ENCODE data around the gene ZCCHC12. TPM values are rescaled to one million over a fixed set of nuclear protein-coding genes. Genes with fewer than 3 reads are reported as not detected.

ZCCHC12 gene
- total RNA-seq, 3 donors from 2014 or later = 0.22 to 1.9 TPM; not detected in 1

DNA sequence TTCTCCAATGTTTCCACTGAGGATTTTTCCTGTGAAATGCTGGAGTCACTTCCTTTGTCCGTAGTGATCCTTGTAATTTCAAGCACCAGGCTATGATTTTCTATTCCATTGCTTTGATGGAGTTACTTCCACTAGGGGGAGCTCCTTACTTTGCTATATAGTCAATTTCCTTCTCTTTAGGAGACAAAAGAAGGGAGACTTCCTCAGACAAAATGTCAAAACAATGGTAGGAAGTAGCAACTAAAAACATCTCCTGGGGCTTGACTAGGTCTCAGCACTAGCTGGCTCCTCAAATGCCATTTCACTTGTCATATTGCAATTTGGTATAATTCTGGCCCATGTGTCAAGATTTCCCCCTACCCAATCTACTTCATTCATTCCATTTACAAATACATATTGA, 24.1 kb downstream of the ZCCHC12 start:
- DNase-seq (peak in 1 of 3 donors; percentile 19), ATAC-seq (peak; percentile 72)
- Histone ChIP-seq H3K36me3 (ENCODE audit: low read depth) (no peaks in the 10 kb centered on the region), H3K4me1 (ENCODE audit: low read depth) (no peaks in the 10 kb centered on the region), H3K4me3 (no peak overlapping the region), H3K9me3 (no peaks in the 10 kb centered on the region)
- TF ChIP-seq, protein P1, sequence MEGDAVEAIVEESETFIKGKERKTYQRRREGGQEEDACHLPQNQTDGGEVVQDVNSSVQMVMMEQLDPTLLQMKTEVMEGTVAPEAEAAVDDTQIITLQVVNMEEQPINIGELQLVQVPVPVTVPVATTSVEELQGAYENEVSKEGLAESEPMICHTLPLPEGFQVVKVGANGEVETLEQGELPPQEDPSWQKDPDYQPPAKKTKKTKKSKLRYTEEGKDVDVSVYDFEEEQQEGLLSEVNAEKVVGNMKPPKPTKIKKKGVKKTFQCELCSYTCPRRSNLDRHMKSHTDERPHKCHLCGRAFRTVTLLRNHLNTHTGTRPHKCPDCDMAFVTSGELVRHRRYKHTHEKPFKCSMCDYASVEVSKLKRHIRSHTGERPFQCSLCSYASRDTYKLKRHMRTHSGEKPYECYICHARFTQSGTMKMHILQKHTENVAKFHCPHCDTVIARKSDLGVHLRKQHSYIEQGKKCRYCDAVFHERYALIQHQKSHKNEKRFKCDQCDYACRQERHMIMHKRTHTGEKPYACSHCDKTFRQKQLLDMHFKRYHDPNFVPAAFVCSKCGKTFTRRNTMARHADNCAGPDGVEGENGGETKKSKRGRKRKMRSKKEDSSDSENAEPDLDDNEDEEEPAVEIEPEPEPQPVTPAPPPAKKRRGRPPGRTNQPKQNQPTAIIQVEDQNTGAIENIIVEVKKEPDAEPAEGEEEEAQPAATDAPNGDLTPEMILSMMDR (IDR thresholded peaks at IDR 0.05) = peak; percentile 9
- intact Hi-C loops (cut with DNase I, micrococcal nuclease) = loop anchor here (5.0 to 10.0 kb wide), 2 partner anchors 157 to 160 kb away; no protein-coding TSS in a partner anchor

GRCh38 chrX:118853596-118853995, 30.0 kb downstream of the ZCCHC12 start:
- no peaks in the 10 kb centered on the region for H3K9me3 ChIP-seq
- DNase-seq (no peak), ATAC-seq (no peak)
- intact Hi-C loops (cut with DNase I, micrococcal nuclease) = no loop called here
- no peaks in the 10 kb centered on the region for H3K36me3 ChIP-seq (ENCODE audit: low read depth)
- H3K4me1 ChIP-seq (ENCODE audit: low read depth) = no peaks in the 10 kb centered on the region
- H3K4me3 ChIP-seq = no peak overlapping the region
- TF ChIP-seq, protein P1 (IDR thresholded peaks at IDR 0.05) = no peak

DNA sequence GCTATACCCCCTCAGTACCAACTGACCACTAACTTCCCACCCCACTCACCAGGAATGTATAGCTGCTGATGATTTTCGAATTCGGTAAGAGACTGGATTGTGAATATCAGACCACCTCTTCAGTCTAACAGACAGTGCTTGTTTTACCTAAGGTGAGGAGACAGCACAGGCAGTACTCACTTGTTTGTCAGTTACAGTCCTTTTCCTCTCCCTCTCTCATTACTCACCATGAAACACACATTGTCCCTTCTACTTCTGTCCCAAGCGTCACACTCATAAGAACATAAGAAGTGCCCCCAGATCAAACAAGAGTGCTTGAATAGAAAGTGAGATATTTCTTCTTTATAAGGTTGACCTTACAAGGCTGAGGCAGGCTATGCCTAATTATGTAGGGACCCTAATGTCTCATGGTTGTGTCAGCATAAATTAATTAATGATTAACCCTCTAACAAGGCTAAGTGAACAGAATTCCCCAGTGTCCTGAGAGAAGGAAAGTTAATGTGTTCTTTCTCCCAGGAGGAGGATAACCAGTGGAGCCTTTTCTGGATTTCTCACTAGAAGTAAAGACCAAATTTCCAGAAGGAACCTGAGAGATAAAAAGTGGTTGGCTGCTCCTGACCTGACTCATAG, 32.2 kb downstream of the ZCCHC12 start:
- Histone ChIP-seq H3K4me3 (no peak overlapping the region), H3K9me3 (no peaks in the 10 kb centered on the region), H3K36me3 (ENCODE audit: low read depth) (no peaks in the 10 kb centered on the region), H3K4me1 (ENCODE audit: low read depth) (no peaks in the 10 kb centered on the region)
- TF ChIP-seq, protein P1 (IDR thresholded peaks at IDR 0.05) = no peak
- intact Hi-C loops (cut with DNase I, micrococcal nuclease) = no loop called here
- no peak for ATAC-seq
- no peak for DNase-seq

- H3K36me3 ChIP-seq (ENCODE audit: low read depth) = no peaks in the 10 kb centered on the region
- no peak for DNase-seq
- TF ChIP-seq, protein P1 (IDR thresholded peaks at IDR 0.05) = no peak
- no peaks in the 10 kb centered on the region for H3K4me1 ChIP-seq (ENCODE audit: low read depth)
- no peaks in the 10 kb centered on the region for H3K9me3 ChIP-seq
- ATAC-seq = no peak
- intact Hi-C loops (cut with DNase I, micrococcal nuclease) = no loop called here
- H3K4me3 ChIP-seq = no peak overlapping the region
Observed at GRCh38 chrX:118857006-118857405, 33.4 kb downstream of the ZCCHC12 start.

DNA sequence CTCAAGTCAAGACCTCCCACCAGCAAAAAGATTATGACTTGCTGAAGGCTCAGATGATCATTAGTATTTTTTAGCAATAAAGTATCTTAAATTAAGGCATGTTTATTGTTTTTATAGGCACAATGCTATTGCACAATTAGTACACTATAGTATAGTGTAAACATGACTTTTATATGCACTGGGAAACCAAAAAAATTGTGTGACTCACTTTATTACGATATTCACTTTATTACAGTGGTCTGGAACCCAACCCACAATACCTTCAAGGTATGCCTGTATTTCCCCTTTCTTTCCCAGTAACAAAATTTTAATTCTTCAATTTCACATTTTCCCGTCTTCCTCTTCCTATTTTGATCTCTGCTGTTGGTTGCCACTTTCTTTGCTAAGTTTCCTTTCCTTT, 37.7 kb downstream of the ZCCHC12 start:
- Histone ChIP-seq H3K4me1 (ENCODE audit: low read depth) (no peaks in the 10 kb centered on the region), H3K36me3 (ENCODE audit: low read depth) (no peaks in the 10 kb centered on the region), H3K4me3 (no peak overlapping the region), H3K9me3 (no peaks in the 10 kb centered on the region)
- TF ChIP-seq, protein P1 (IDR thresholded peaks at IDR 0.05) = no peak
- peak; percentile 55 for ATAC-seq
- no peak for DNase-seq
- intact Hi-C loops (cut with DNase I, micrococcal nuclease) = no loop called here
